GM20431 (cell line): ENCODE data around the gene ATG2B.

Source experiments
- in situ Hi-C: fragments of 300-500 bp; cut with MseI, MboI; formaldehyde crosslinking; loops from one replicate; pipeline ENCODE4 v1.15.0; 2020; ENCODE audit warnings: low sequenced_read_pairs; ENCODE audit not compliant: unreplicated experiment

ATG2B gene, protein sequence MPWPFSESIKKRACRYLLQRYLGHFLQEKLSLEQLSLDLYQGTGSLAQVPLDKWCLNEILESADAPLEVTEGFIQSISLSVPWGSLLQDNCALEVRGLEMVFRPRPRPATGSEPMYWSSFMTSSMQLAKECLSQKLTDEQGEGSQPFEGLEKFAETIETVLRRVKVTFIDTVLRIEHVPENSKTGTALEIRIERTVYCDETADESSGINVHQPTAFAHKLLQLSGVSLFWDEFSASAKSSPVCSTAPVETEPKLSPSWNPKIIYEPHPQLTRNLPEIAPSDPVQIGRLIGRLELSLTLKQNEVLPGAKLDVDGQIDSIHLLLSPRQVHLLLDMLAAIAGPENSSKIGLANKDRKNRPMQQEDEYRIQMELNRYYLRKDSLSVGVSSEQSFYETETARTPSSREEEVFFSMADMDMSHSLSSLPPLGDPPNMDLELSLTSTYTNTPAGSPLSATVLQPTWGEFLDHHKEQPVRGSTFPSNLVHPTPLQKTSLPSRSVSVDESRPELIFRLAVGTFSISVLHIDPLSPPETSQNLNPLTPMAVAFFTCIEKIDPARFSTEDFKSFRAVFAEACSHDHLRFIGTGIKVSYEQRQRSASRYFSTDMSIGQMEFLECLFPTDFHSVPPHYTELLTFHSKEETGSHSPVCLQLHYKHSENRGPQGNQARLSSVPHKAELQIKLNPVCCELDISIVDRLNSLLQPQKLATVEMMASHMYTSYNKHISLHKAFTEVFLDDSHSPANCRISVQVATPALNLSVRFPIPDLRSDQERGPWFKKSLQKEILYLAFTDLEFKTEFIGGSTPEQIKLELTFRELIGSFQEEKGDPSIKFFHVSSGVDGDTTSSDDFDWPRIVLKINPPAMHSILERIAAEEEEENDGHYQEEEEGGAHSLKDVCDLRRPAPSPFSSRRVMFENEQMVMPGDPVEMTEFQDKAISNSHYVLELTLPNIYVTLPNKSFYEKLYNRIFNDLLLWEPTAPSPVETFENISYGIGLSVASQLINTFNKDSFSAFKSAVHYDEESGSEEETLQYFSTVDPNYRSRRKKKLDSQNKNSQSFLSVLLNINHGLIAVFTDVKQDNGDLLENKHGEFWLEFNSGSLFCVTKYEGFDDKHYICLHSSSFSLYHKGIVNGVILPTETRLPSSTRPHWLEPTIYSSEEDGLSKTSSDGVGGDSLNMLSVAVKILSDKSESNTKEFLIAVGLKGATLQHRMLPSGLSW (N-terminal part only)

DNA sequence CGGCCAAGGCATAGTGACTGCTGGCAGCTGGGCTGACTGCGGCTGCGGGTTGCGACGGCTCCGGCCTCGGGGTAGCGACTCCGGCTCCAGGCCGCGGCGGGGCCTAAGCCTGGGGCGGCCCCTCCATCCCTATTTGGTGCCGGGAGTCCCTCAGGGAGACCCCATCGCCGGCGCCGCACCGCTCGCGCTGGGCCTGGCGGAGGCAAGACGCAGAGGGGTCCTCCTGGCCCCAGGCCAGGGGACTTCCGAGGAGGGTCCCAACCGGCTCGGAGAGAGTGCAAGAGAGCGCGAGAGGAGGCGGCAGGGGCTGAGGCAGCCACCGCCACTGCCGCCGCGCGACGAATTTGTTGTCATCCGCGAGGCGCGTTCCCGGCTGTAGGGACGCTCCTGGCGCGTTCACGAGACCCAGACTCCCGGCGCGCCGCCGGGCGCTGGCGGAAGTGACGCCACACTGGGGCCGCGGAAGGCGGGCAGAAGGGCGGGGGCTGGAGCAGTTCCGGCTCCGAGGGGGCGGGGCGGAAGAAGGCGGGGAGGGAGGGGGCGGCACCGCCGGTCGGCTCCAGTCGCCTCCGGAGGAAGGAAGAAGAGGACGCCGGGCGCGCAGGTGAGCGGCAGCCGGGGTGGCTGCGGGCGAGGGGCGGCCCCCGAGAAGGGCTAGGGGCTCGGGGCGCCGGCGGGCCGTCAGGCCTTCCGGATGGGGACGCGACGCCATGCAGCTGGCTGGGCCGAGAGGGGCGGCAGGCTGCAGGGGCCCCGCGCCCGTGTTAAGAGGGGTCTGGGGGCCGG lies at the start of gene ATG2B, which contains the start of gene GSKIP:
Gene ATG2B, minus strand, starts transcription at position 377 of the 786 bp plus-strand sequence. Its CDS starts 365 bp downstream, at position 12.
Gene GSKIP, plus strand, starts transcription at position 562 of the 786 bp plus-strand sequence. CDS start 18,722 bp downstream, outside the sequence.
- in situ Hi-C loops = no loop called here

DNA sequence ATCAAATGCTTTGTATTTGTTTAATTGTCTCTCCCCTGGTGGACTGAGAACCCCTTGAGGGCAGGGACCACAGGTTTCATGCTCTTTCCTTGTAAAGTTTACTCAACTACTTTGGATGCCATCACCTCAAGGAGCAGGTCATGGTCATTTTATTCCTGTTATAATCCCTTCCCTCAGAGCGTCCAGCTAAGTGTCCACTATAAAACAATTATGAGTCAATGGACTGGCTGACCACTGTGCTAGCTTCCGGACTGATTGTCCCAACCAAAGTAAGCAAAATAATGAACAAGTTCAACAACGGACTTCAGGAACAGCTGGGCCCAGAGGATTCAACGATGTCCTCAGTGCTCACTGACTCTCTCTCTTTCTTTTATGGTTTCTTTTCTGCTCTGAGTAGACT lies 47.0 kb upstream of the ATG2B start:
- in situ Hi-C loops = loop anchor here (10.0 to 25.0 kb wide), 2 partner anchors 105 to 323 kb away; no protein-coding TSS in a partner anchor

DNA sequence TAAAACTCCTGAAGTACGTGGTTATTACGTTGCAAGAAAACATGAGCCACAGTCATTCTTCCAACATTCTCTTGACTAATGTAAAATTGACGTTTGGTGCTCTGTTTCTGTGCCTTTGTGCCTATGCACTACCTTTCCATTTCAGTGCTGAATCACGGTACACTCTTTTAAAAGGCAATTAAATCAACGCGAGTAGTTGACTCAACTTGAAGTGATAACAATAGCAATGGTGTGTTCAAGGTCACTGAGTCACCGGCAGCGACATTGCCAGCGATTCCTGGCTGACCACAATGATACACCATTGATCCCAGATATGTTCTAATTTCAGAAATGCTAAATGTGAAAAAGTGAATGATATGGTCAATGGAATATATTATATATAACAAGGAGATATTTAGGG lies 46.6 kb upstream of the ATG2B start:
- in situ Hi-C loops = loop anchor here (10.0 to 25.0 kb wide), 2 partner anchors 105 to 322 kb away; no protein-coding TSS in a partner anchor

DNA sequence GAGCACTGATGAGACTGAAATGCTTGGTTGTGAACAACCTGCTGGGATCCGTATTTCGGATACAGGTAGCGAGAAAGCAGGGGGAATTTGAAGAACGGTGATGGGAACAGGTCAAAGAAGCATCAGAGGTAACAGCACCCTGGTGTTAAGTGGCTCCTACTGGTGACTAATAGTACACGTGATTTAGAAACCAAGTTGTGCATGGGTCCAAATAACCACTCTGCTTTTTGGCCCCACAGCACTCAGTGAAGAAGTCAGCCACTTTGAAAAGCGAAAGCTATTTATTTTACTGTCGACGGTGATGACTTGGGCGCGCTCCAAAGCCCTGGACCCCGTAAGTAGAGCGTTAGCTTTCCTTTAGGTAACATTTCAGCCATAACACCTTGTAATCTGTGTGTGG lies 45.5 kb upstream of the ATG2B start:
- in situ Hi-C loops = loop anchor here (25.0 kb wide), 1 partner anchor 321 kb away; no protein-coding TSS in a partner anchor

DNA sequence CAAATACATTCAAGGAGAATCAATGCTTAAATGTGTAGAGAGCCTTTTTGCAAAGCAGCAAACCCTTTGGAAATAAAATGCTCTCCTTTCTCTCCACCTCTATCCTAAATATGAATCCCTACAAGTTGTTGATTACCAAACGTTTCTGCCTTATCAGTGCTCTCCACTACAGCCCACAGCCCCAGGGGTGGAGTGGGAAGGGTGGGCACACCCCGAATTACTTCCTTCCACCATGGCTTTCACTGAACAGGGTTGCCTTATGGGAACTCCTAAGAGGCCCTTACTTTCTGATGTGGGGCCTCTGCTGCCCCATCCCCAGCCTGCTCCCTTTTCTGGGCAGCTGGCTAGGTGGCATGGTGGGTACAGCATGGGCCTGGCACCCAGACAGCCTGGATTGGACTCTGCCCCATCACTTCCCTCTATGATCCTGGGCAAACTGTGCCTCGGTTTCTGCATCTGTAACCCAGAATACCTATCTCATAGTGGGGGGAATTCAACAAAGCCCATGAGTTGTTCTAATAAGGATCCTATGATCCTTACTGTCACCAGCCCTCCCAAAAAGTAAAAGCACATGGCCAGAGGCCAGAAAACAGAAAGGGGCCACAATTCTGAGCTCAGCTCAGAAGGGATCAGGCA lies 44.9 kb upstream of the ATG2B start:
- in situ Hi-C loops = loop anchor here (25.0 kb wide), 1 partner anchor 321 kb away; no protein-coding TSS in a partner anchor

DNA sequence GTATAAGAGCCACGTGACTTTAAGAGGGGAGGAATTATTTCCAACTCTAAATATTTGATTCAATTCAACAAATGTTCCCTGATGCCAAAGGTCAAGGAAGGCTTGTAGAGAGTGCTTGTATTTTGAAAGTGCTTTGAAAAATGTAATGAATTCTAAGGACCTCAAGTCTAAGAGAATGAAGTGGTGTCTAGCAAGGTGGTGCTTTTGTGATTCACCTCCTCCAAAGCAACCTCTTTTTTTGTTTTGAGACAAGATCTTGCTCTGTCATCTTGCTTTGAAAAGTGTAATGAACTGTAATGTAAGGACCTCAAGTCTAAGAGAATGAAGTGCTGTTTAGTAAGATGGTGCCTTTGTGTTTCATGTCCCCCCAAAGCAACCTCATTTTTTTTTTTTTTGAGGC lies 42.5 kb upstream of the ATG2B start:
- in situ Hi-C loops = loop anchor here (25.0 kb wide), 1 partner anchor 318 kb away; no protein-coding TSS in a partner anchor

DNA sequence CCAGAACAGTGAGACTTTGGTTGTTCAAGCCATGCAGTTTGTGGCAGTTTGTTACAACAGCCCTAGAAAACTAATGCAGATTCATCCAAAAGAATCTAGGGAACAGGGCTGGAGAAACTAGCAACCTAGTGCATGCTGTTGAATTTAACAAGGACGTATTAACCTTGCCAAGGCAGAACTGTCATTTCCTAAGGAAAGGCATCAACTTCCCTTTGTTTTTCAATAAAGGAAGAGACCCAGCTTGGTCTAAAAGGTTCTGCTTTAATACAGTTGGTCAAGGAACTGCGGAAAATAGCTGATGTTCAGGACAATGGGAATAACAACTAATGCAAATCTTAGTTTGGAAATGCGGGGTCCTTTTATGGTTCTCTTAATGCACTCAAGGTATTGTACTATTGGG lies 40.3 kb upstream of the ATG2B start:
- in situ Hi-C loops = loop anchor here (25.0 kb wide), 1 partner anchor 316 kb away; no protein-coding TSS in a partner anchor

DNA sequence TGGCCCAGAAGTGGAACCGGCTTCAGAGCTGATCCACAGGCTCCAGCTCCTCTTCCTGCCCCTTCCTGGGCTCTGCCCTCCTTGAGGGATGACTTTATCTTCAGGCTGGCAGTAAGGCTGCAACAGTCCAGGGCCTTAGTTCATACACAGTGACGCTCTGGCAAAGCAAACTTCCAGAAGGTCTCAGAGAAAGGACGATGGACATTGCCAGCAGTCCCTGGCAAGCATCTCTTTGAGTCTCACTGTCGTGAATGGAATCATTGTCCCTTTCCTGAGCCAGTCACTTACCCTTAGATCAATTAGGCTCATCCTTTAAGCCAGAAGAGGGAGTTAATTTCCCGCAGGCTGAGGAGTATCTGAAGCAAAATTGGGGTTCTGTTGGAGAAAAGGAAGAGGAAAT lies 37.4 kb upstream of the ATG2B start:
- in situ Hi-C loops = loop anchor here (25.0 kb wide), 1 partner anchor 313 kb away; no protein-coding TSS in a partner anchor

DNA sequence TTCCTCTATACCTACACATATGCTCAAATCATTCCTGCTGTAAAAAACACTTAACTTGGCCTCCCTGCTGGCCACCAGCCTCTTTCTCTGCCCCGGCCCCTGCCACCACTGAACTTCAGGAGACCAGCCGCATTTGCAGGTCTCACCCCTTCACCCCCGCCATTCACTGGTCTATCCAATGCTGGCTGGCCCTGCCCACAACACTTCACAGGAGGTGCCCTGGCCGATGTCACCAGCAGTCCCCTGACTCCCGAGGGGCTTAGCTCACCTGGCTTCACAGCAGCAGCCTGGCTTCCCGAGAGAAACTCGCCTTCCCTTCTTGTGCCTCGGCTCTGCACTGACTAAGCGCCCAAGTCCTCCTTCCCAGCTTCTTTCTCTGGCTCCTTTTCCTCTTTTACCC lies 36.3 kb upstream of the ATG2B start:
- in situ Hi-C loops = no loop called here

DNA sequence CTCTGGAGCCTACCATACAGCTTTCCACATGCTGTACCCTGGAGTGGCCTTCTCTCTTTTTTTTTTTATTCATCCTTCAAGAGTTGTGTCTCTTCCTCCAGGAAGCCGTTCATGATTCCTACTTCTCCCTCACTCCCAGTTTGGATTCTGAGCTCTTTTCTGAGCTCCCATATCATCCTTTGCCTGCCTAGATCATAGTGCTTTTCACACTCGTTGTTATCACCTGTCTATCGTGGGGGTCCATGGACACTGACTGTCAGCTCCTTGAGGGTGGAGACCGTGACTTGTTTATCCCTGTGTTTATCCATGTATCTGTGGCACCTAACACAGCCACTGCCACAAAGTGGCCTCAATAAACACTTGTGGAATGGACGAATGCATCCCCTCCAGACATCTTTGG lies 35.8 kb upstream of the ATG2B start:
- in situ Hi-C loops = no loop called here

DNA sequence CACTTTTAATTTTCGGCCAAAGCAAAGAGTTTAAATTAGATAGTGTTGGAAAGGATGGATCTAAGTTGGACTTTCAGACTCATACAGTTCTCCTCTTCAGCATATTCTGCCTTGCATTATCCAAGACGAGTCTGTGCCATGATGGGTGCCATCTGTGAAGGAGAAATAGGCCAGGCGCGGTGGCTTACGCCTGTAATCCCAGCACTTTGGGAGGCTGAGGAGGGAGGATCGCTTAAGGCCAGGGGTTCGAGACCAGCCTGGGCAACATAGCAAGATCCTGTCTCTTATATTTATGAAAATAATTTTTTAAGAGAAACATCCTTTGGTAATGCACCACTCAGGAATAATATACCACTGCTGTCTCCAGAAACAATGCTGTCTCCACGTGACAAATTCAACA lies 35.3 kb upstream of the ATG2B start:
- in situ Hi-C loops = no loop called here

DNA sequence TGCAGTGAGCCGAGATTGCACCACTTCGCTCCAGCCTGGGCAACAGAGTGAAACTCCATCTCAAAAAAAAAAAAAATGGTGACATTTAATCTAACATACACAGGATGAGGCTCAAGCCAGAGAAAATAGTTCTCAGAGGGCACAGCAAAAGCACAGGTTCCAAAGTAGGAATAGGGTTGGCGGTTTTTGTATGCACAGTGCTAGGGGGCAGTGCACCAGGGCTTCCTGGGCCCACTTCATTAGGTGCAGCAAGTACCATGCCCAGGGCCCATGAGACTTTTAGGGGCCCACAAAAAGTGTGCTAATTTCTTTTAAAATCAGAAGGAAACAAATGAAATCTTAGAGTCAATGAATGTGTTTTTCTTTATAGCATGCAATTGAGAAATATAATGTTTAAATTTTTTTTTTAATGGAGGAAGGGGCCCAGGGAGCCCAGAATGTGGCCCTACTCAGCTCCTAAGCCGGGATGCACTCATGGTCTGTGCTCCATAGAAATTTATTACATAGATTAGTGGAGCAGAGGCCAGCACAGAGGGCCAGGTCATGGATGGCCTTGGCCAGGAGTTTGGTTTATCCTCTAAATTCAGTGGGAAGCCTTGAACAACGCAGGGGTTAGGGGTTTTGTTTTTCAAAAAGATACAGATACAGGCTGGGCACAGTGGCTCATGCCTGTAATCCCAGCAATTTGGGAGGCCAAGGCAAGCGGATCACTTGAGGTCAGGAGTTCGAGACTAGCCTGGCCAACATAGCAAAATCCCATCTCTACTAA lies 31.1 kb upstream of the ATG2B start:
- in situ Hi-C loops = no loop called here

DNA sequence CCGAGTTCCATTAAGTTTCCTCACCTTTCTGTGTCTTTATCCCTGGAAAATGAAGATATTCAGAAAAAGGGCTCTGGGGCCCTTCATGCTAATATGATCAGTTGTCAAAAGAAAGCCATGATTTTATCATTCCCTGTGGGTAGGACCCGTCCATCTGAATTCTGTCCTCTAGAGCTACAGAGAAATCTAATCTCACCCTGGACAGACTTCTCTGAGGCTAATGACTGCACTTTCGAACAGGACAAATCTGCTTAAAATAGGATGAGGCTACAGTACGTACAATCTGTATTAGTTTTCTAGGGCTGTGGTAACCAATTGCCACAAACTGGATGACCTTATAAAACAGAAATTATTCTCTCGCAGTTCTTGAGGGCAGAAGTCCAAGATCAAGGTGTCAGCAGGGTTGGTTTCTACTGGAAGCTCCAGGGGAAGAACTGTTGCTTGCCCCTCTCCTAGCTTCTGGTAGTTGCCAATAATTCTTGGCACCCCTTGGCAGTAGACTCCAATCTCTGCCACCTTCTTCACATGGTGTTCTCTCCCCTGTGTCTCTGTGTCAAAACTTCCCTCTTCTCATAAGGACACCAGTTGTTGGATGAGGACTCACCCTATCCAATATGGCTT lies 30.0 kb upstream of the ATG2B start:
- in situ Hi-C loops = no loop called here

DNA sequence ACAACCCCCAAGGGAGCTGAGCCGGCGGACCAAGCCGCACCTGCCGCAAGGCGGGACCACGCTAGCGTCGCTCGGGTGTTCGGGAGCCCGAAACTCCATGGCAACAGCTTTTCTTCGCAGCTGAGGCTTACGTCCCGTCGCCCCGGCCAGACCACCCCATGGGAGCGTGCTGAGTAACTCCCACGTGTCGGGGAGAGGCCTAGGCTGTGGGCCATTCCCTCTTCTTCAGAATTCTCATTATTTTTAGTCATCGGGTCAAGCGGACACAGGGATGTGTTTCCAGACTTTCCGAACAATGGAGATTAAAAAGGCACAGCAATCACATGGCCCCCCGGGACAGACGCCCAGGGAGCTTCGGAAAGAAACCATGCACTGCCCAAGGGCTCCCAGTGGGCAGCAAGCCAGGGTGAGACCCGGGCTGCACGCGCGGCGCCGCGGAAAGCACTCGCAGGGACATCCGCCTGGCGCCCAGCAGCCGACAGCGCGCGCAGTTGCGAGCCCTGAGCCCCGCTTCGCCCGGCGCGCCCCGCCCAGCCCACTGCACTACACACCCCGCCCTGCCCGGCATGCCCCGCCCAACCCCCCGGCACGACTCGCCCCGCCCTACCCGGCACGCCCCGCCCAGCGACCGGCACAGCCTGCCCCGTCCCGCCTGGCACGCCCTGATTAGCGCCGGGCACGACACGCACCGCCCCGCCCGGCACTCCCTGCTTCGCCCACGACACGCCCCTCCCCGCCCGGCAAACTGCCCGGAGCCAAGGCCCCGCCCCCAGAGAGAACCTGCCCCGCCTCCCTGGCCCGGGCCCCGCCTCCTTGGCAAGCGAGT lies 28.4 kb upstream of the ATG2B start:
- in situ Hi-C loops = no loop called here

DNA sequence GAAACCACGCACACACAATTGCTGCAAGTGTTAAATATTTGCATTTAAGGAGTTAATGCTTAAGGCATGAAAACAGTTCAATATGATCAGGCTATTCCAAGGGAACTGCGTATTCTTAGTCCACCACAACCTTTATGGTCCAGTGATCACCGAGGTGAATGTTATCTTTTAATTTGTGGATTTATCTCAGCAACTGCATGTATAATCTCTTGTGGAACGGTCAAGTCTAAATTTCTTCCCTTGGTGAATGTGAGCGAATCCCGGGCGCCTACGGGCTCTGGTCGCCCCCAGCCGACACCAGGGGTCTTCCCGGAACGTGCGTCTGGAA lies 27.8 kb upstream of the ATG2B start:
- in situ Hi-C loops = no loop called here

DNA sequence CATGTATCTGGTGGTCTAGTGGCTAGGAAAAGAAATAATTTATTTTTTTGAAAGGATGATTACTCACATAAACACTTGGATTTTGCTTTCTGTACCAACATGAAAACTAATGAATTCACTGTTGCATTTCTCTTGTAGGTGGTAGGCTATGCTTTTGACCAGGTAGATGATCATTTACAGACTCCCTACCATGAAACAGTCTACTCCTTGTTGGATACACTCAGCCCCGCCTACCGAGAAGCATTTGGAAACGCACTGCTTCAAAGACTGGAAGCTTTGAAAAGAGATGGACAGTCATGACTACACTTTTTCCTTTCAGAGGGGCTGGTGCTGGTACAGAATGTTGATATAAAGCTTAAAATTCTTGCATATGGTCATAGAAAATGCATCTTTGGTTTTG lies 22.2 kb upstream of the ATG2B start:
- in situ Hi-C loops = no loop called here

DNA sequence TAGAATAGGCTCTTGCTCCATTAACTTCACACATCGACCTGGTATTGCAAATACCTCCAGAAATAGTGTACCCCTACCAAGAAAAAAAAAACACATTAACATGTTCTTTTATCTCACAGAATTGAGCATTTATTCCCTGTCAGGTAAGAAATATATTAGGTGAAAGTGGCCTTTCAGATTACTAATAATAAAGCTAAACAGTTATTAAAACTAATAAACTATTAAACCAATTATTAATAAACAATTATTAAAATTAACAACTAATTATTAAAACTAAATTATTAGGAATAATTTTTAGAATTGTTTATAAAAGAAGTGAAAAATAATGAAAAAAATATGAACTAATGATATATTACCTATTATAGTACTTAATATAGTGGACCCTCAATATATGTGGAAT lies 21.6 kb upstream of the ATG2B start:
- in situ Hi-C loops = no loop called here
